ENCODE results near the gene TMEM214.

- TF ChIP-seq CTCF (conservative IDR thresholded peaks at IDR 0.05 in 1 of 2, IDR thresholded peaks at IDR 0.05 in 1 of 2; ENCODE audit: extremely low read depth in 1 of 2, insufficient read depth in 1 of 2, low read depth in 1 of 2, low read length in 2 of 2), result no peak
- no peak for TF ChIP-seq EZH2 (IDR thresholded peaks at IDR 0.05; ENCODE audit: borderline replicate concordance, low read length)
Observed at GRCh38 chr2:26983746-26984145, 49.0 kb upstream of the TMEM214 start.
